Esophagus squamous epithelium (tissue), 5 donors: Measurements from ENCODE around the gene SLC6A7. TPM values are rescaled to one million over a fixed set of nuclear protein-coding genes. Genes with fewer than 3 reads are reported as not detected.

Experiments used
- DNase-seq: peaks from one replicate; lab custom pipeline; 2025; lab: John Stamatoyannopoulos, UW
- H3K27ac ChIP-seq, 4 donors: fragments of 200-600 bp; sonication (generic); one replicate each; pipeline ENCODE4 v1.5.1; 2016 to 2019; ENCODE audit warnings: mild to moderate bottlenecking in 1 of 4
- H3K27me3 ChIP-seq, 4 donors: fragments of 200-600 bp; sonication (generic); 1 replicate in 3 of 4; 2 replicates in 1 of 4; pipeline versions ENCODE4 v1.5.1 to v1.6.0; 2017 to 2021; ENCODE audit warnings: antibody characterized with exemption in 1 of 4
- H3K36me3 ChIP-seq, 3 donors: fragments of 200-600 bp; sonication (generic); one replicate each; pipeline ENCODE4 v1.5.1; 2016 to 2019
- H3K4me1 ChIP-seq, 3 donors: fragments of 200-600 bp; sonication (generic); one replicate each; pipeline ENCODE4 v1.5.1; 2017 to 2019
- H3K4me3 ChIP-seq, 4 donors: fragments of 200-600 bp; sonication (generic); 1 replicate in 3 of 4; 2 replicates in 1 of 4; pipeline ENCODE4 v1.5.1; 2016 to 2019; ENCODE audit warnings: mild to moderate bottlenecking in 2 of 4, moderate library complexity in 1 of 4
- H3K9me3 ChIP-seq, 3 donors: fragments of 200-600 bp; sonication (generic); one replicate each; pipeline ENCODE4 v1.5.1; 2016 to 2019
- POLR2A ChIP-seq, 4 donors: fragments of 450-650 bp; IDR thresholded peaks; one replicate each; pipeline ENCODE4 v1.6.1; 2017; ENCODE audit warnings: antibody characterized with exemption in 4 of 4, mild to moderate bottlenecking in 4 of 4, moderate library complexity in 3 of 4
- WGBS, 2 donors: methylation state at CpG; one replicate each; pipeline ENCODE4 v1.1.5; 2018; 5-methylcytosine and 5-hydroxymethylcytosine counted together
- intact Hi-C: fragments of 100-400 bp; cut with DNase I; formaldehyde crosslinking; loops from one replicate; pipeline ENCODE4 v1.15.0; 2022
- total RNA-seq, 4 donors: library from RNA; depleted of rRNA; stranded (reverse); fragments of >200 nt; gene quantifications; one replicate each; pipeline ENCODE4 v1.1.0, GENCODE V29; 2016
- TF ChIP-seq, protein P1 (sequence below), 6 experiments: fragments of 450-650 bp in 4 of 6; fragments of 200-600 bp in 2 of 6; sonication (generic) in 2 of 6; IDR thresholded peaks; one replicate each; pipeline ENCODE4 v1.5.1; 2016 to 2019; ENCODE audit warnings: antibody characterized with exemption in 6 of 6, mild to moderate bottlenecking in 4 of 6, moderate library complexity in 4 of 6
- donor health status: DM: yes; HTN: yes; CAD: no.

SLC6A7 gene
- total RNA-seq, 4 donors from 2014 or later, result not detected

DNA sequence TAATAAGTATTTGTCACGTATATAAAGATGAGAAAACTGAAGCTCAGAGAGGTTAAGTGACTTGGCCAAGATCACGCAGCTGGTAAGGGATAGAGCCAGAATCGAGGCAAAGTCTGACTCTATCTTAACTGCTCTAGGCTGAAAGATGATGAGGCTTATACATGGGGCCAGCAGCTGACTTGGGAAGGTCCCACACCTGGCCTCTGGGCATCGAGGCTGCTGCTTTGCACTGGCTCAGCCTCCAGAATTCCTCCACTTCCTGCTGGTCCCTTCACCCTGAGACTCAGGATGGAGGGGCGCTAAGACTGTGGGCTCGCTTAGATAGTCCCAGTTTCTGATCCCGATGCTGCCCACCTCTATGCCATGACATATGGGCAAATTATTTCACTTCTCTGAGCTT is 64.5 kb downstream of the SLC6A7 start:
- no peak overlapping the region for H3K4me3 ChIP-seq
- no peak overlapping the region for H3K27ac ChIP-seq
- no peaks in the 10 kb centered on the region for H3K36me3 ChIP-seq
- no peaks in the 10 kb centered on the region for H3K27me3 ChIP-seq
- intact Hi-C loops, result no loop called here
- no peak for DNase-seq
- no peak for TF ChIP-seq POLR2A (IDR thresholded peaks at IDR 0.05)
- TF ChIP-seq, protein P1, sequence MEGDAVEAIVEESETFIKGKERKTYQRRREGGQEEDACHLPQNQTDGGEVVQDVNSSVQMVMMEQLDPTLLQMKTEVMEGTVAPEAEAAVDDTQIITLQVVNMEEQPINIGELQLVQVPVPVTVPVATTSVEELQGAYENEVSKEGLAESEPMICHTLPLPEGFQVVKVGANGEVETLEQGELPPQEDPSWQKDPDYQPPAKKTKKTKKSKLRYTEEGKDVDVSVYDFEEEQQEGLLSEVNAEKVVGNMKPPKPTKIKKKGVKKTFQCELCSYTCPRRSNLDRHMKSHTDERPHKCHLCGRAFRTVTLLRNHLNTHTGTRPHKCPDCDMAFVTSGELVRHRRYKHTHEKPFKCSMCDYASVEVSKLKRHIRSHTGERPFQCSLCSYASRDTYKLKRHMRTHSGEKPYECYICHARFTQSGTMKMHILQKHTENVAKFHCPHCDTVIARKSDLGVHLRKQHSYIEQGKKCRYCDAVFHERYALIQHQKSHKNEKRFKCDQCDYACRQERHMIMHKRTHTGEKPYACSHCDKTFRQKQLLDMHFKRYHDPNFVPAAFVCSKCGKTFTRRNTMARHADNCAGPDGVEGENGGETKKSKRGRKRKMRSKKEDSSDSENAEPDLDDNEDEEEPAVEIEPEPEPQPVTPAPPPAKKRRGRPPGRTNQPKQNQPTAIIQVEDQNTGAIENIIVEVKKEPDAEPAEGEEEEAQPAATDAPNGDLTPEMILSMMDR (IDR thresholded peaks at IDR 0.05), result no peak
- 71 to 74% methylated on average over 7 of the region's 7 CpGs for WGBS, 2 donors
- peaks cover 0 to 6% (median 0%) of the 10 kb centered on the region in 3 donors for H3K4me1 ChIP-seq
- H3K9me3 ChIP-seq, result no peaks in the 10 kb centered on the region

DNA sequence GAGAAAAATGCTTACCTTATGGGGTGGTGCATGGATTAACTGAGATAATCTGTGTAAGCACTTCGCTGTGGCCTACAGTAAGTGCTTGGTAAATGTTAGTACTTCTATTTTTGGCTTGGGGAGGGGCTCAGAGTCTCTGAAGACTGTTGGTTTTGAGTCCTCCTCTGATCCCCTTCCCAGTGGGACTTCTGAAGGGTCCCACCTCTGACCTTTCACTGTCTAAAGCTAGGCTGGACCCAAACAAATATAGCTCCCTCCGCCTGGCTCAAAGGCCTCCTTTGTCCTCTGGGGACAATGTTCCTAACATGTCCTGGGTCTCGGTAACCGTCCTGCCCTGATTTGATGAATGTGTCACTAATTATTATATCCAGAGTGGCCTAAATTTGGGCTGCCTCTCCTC is 64.9 kb downstream of the SLC6A7 start:
- TF ChIP-seq POLR2A (IDR thresholded peaks at IDR 0.05), result no peak
- TF ChIP-seq, protein P1 (IDR thresholded peaks at IDR 0.05), result no peak
- H3K4me3 ChIP-seq, result no peak overlapping the region
- H3K27ac ChIP-seq, result no peak overlapping the region
- H3K27me3 ChIP-seq, result no peaks in the 10 kb centered on the region
- intact Hi-C loops, result no loop called here
- H3K4me1 ChIP-seq, result peaks cover 0 to 6% (median 0%) of the 10 kb centered on the region in 3 donors
- no peaks in the 10 kb centered on the region for H3K36me3 ChIP-seq
- no peaks in the 10 kb centered on the region for H3K9me3 ChIP-seq
- 62 to 74% methylated on average over 4 of the region's 4 CpGs for WGBS, 2 donors
- no peak for DNase-seq

DNA sequence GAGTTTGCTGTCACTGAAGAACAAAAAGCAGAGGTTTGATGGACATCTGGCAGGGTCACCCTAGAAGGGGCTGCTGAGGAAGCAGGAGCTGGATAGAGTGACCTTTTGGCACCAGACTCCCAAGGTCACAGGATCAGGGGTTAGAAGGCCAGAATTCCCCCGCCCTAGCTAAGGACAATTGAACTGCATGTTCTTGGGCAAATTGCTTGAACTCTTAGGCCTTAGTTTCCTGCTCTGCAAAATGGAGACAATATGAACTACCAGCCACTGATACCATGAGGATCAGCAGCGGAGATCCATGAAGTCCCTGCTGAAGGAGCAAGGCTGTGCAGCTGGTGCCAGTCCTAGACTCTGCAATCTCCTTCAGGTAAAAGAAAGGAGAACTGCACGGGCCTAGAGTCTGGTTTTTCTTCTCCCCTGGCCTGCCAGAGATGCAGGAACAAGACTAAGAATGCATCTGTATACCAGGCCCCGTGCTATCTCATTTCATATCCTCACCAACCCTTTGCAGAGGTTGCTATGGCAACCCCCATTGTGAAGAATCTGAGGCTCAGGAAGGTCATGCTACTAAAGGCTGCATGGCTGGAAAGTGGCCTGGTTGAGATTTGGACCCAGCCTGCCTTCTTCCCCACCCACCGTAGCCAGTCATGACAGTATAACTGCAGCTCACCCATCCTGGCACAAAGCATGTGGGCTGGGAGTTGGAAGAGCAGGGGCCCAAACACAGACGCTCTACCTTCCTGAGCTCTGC is 66.0 kb downstream of the SLC6A7 start:
- 73 to 85% methylated on average over 4 to 5 of the region's 6 CpGs for WGBS, 2 donors
- intact Hi-C loops, result no loop called here
- H3K27me3 ChIP-seq, result no peaks in the 10 kb centered on the region

DNA sequence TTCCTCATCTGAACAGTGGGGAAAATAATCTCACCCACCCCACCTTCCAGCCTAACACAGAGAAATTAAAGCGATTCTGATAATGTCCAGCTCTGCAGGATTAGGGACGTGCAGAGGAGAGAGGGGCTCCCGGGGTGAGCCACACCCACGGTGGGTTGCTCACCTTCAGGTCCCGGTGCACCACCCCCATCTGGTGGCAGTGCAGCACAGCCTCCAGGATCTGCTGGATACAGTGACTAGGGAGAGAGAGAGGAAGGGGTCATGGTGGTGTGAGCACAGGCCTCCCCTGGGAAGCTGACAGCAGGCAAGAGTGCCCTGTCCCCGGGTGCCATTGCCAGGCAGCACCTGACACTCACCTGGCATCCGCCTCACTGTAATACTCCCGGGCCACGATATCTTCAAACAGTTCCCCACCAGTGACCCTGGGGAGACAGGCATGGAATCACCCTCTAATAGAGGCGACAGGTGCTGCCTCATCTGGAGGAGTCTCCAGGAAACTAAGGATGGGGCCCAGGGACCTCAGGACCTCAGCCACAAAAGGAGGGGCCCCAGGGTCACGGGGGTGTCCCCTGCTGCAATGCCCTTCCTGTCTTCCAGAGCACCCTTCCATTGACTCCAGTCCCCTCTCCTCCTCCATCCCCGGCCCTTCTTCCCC is 66.7 kb downstream of the SLC6A7 start:
- H3K4me1 ChIP-seq, result peaks cover 0 to 6% (median 0%) of the 10 kb centered on the region in 3 donors
- no peaks in the 10 kb centered on the region for H3K36me3 ChIP-seq
- no peak overlapping the region for H3K4me3 ChIP-seq
- no peak for DNase-seq
- intact Hi-C loops, result no loop called here
- TF ChIP-seq POLR2A (IDR thresholded peaks at IDR 0.05), result no peak
- TF ChIP-seq, protein P1 (IDR thresholded peaks at IDR 0.05), result no peak
- H3K9me3 ChIP-seq, result no peaks in the 10 kb centered on the region
- 71 to 75% methylated on average over 2 to 6 of the region's 12 CpGs for WGBS, 2 donors
- H3K27ac ChIP-seq, result no peak overlapping the region
- no peaks in the 10 kb centered on the region for H3K27me3 ChIP-seq

More for the DNA sequence above, 66.0 kb downstream of the SLC6A7 start:
- Histone ChIP-seq H3K9me3 (no peaks in the 10 kb centered on the region), H3K4me3 (no peak overlapping the region), H3K27ac (no peak overlapping the region), H3K4me1 (peaks cover 0 to 6% (median 0%) of the 10 kb centered on the region in 3 donors), H3K36me3 (no peaks in the 10 kb centered on the region)
- no peak for DNase-seq
- no peak for TF ChIP-seq POLR2A (IDR thresholded peaks at IDR 0.05)
- TF ChIP-seq, protein P1 (IDR thresholded peaks at IDR 0.05), result no peak

DNA sequence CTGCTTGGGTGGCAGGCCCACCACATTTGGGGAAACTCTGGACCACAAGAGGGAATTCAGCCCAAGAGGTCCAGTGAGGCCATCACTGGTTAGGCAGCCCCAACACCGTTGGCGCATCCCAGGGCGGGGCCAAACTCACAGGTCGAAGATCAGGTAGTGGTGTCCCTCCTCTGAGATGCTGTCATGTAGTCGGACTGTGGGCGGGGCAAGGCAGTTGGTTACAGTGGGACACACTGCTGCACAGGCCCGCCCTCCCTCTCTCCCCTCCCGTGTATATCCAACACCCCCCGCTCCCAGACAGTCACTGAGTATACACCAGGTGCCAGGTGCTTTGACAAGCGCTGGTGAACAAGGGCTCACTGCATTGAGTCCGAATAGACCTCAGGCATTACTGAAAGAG is 67.6 kb downstream of the SLC6A7 start:
- DNase-seq, result no peak
- H3K27ac ChIP-seq, result no peak overlapping the region
- H3K9me3 ChIP-seq, result no peaks in the 10 kb centered on the region

More for the DNA sequence above, 67.6 kb downstream of the SLC6A7 start:
- WGBS, 2 donors, result 88 to 93% methylated on average over 3 to 7 of the region's 11 CpGs
- intact Hi-C loops, result no loop called here
- H3K4me3 ChIP-seq, result no peak overlapping the region
- H3K4me1 ChIP-seq, result peaks cover 0 to 6% (median 0%) of the 10 kb centered on the region in 3 donors
- no peak for TF ChIP-seq POLR2A (IDR thresholded peaks at IDR 0.05)
- TF ChIP-seq, protein P1 (IDR thresholded peaks at IDR 0.05), result no peak
- no peaks in the 10 kb centered on the region for H3K36me3 ChIP-seq
- no peaks in the 10 kb centered on the region for H3K27me3 ChIP-seq
